ENCODE data around the gene P2RX6. TPM values are rescaled to one million over a fixed set of nuclear protein-coding genes. Genes with fewer than 3 reads are reported as not detected.

Gene P2RX6
- total RNA-seq, result 1 to 10 TPM; 1.1 to 2.0 (median 1.3) TPM
- polyA plus RNA-seq, result under 1 TPM in 2 of 3 donors, not detected in 1; under 0.01 to 0.77 TPM

DNA sequence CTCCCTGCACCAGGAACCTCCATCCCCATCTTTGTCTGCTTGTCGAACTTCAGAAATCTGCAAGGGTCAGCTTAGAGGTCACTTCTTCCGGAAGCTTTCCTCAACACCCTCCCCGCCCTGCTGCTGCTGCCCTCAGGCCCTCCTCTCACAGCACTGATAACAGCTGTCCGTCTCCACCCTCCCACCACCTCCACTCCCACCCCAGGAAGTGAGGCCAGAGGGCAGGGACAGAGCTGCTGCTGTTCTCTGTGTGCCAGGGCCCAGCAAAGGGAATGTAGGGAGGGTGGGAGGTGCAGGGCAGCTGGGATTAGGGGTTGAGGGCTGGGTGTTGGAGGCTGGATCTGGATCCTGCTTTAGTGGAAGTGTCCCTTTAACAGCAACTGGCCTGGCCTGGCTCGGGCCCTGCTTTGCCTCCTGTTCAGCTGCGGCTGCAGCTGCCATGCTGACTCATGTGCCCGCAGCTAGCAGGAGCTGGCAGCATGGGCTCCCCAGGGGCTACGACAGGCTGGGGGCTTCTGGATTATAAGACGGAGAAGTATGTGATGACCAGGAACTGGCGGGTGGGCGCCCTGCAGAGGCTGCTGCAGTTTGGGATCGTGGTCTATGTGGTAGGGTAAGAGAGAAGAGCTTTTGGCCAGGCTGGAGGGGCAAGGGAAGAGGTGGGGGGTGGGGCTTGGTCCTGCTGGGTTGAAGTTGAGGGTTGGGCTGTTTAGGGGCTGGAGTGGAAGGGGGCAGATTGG is at the start of gene P2RX6:
TSS of gene P2RX6 (plus strand) at position 440 of the 740 bp plus-strand sequence. CDS start at position 450, 10 bp downstream.
- WGBS, 2 donors, result 34 to 43% methylated on average over 12 of the region's 12 CpGs
- no peak for DNase-seq
- H3K9me3 ChIP-seq, result no peaks in the 10 kb centered on the region
- H3K36me3 ChIP-seq, result no peaks in the 10 kb centered on the region
- TF ChIP-seq EP300 (IDR thresholded peaks at IDR 0.05) (no peak), POLR2AphosphoS5 (IDR thresholded peaks at IDR 0.05) (no peak)
- intact Hi-C loops (cut with DNase I), result no loop called here
- peak within 1 kb of the TSS; percentile 68 to 82 (median 74) for H3K27ac ChIP-seq
- peak within 1 kb of the TSS; percentile 37 to 57 (median 50) for H3K4me3 ChIP-seq
- H3K4me1 ChIP-seq, result peaks cover 0 to 24% (median 22%) of the 10 kb centered on the region in 4 donors
- no peaks in the 10 kb centered on the region for H3K27me3 ChIP-seq

DNA sequence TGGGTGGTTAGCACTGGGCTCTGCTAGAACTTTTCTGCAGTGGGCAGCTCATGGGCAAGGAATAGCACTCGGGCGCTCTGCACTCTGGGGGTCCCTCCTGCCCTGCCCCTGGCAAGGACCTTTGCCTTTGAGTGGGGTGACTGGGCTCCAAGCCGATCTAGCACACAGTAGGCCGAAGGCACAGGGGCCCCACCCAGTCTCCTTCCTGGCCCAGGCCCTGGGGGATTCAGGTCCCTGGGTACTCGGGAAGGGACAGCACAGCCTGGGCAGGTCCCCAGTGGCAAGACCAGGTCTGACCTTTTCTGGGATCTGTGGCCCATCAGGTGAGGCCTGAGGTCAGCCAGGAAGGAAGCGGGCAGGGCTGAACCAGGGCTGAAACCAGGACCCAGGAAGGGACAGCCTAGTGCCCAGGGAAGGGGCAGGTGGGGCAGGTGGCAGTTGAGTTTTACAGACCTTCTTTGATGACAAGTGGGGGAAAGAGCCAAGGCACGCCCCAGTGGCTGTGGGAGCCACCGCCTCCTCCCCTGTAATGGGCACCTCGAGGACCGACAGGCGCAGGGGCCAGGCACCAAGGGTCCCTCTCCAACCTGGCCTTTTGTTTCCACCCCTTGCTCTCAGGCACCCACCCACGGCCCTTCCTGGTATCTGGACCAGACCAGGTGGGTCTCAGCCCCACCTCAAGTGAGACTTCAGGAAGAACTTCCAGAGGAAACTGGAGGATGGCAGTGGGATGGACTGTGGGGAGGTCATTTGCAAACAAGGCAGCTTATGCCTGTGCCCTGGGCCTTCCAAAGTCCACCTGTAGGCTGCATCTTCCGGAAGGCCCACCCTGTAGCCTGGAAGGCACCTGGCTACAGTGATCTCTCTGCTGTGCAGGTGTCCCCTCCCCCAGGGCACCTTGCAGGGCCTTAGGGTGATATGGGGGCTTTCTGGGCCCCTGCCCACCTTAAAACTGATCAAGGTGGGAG is 48.8 kb upstream of the P2RX6 start:
- TF ChIP-seq, protein P1, sequence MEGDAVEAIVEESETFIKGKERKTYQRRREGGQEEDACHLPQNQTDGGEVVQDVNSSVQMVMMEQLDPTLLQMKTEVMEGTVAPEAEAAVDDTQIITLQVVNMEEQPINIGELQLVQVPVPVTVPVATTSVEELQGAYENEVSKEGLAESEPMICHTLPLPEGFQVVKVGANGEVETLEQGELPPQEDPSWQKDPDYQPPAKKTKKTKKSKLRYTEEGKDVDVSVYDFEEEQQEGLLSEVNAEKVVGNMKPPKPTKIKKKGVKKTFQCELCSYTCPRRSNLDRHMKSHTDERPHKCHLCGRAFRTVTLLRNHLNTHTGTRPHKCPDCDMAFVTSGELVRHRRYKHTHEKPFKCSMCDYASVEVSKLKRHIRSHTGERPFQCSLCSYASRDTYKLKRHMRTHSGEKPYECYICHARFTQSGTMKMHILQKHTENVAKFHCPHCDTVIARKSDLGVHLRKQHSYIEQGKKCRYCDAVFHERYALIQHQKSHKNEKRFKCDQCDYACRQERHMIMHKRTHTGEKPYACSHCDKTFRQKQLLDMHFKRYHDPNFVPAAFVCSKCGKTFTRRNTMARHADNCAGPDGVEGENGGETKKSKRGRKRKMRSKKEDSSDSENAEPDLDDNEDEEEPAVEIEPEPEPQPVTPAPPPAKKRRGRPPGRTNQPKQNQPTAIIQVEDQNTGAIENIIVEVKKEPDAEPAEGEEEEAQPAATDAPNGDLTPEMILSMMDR (IDR thresholded peaks at IDR 0.05), result no peak
- TF ChIP-seq POLR2AphosphoS5 (IDR thresholded peaks at IDR 0.05) (no peak), EP300 (IDR thresholded peaks at IDR 0.05) (no peak), POLR2A (IDR thresholded peaks at IDR 0.05) (no peak)

DNA sequence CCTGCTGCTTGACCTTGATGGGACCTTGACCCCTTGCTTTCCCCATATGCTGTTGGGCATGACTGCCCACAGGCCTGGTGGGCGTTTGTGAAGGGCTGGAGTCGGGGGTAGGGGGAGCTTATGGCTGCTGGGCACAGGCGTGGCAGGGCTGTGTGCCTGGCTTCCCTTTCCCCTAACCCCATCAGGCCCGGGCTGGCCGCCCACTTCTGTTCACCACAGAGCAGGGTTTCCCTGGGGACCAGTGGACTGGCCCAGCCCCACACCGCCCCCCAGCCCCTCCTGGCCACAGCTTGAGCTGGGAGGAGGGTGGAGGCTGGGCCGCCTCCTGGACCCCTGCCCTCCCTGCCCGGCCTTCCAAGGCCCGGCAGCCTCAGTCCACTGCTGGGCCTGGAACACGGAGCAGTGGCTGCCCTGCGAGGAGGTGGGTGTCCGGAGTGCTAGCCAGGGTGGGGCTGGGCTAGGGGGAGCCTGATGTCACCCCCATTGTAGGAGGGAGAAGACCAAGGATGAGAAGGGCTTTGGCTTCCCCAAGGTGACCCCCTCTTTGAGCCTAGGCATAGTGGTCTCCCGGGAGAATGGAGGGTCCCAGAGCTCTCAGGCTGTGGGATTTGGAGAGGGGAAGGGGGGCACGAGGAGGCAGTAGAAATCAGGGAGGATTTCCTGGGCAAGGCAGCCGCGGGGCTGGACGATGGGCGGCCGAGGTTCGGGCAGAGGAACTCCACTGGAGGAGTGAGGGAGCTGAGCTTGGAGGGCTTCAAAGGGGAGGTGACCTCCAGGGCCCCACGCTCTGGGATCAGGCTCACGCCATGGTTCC is 47.9 kb upstream of the P2RX6 start, which contains the start of gene AIFM3:
TSS of gene AIFM3 (plus strand) at position 373 of the 814 bp plus-strand sequence. CDS start 690 bp downstream, outside the sequence.
- H3K36me3 ChIP-seq, result no peaks in the 10 kb centered on the region
- WGBS, 2 donors, result 52 to 77% methylated on average over 22 of the region's 22 CpGs
- H3K27ac ChIP-seq, result no peak within 1 kb of the TSS
- H3K27me3 ChIP-seq, result peaks cover 2 to 16% (median 13%) of the 10 kb centered on the region in 3 donors
- H3K4me1 ChIP-seq, result peaks cover 0 to 28% (median 11%) of the 10 kb centered on the region in 4 donors
- no peaks in the 10 kb centered on the region for H3K9me3 ChIP-seq
- TF ChIP-seq EP300 (IDR thresholded peaks at IDR 0.05) (no peak), POLR2A (IDR thresholded peaks at IDR 0.05) (no peak), POLR2AphosphoS5 (IDR thresholded peaks at IDR 0.05) (no peak)
- TF ChIP-seq, protein P1 (IDR thresholded peaks at IDR 0.05), result no peak
- intact Hi-C loops (cut with DNase I), result no loop called here
- no peak within 1 kb of the TSS for H3K4me3 ChIP-seq
- no peak for DNase-seq

More for the DNA sequence above, 48.8 kb upstream of the P2RX6 start:
- peaks cover 2 to 16% (median 13%) of the 10 kb centered on the region in 3 donors for H3K27me3 ChIP-seq
- no peak overlapping the region for H3K4me3 ChIP-seq
- DNase-seq, result no peak
- intact Hi-C loops (cut with DNase I), result no loop called here
- WGBS, 2 donors, result 14 to 71% methylated on average over 13 of the region's 13 CpGs
- H3K36me3 ChIP-seq, result no peaks in the 10 kb centered on the region
- H3K4me1 ChIP-seq, result peaks cover 0 to 28% (median 11%) of the 10 kb centered on the region in 4 donors
- H3K9me3 ChIP-seq, result no peaks in the 10 kb centered on the region
- no peak overlapping the region for H3K27ac ChIP-seq

DNA sequence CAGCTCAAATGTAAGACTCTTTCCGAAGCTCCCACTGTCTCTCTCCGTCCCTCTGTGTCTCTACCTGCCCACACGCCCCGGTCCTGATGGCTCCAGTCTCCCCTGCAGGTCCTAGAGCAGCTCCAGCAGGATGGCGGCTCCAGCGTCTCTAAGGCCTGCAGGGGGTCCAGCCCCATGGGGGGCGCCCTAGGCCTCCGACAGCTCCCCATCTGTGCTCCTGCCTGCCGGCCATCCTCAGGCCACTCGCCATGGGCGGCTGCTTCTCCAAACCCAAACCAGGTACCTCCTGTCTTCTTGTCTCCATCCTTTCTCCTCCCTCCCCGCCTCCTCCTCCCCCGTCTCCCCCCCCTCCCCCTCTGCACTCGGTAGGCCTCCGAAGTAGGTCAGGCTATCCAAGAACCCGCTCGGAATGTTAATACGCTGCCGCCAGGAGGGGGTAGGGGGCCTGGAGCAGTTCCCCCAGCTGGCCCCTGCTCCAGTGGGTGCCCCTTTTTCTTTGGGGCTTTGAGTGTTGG is 47.2 kb upstream of the P2RX6 start:
- Histone ChIP-seq H3K27ac (no peak overlapping the region), H3K36me3 (no peaks in the 10 kb centered on the region), H3K4me3 (no peak overlapping the region), H3K9me3 (no peaks in the 10 kb centered on the region), H3K27me3 (peaks cover 2 to 16% (median 13%) of the 10 kb centered on the region in 3 donors), H3K4me1 (peaks cover 0 to 28% (median 11%) of the 10 kb centered on the region in 4 donors)
- no peak for DNase-seq
- TF ChIP-seq, protein P1 (IDR thresholded peaks at IDR 0.05), result no peak
- TF ChIP-seq POLR2A (IDR thresholded peaks at IDR 0.05), result no peak
- TF ChIP-seq POLR2AphosphoS5 (IDR thresholded peaks at IDR 0.05), result no peak
- TF ChIP-seq EP300 (IDR thresholded peaks at IDR 0.05), result no peak
- 72 to 78% methylated on average over 19 of the region's 19 CpGs for WGBS, 2 donors
- intact Hi-C loops (cut with DNase I), result no loop called here
